ENCODE measurements around the gene TNFRSF8. TPM values are rescaled to one million over a fixed set of nuclear protein-coding genes. Genes with fewer than 3 reads are reported as not detected.

TNFRSF8 gene
- total and polyA plus RNA-seq, 5 experiments from 2014 or later = not detected

GRCh38 chr1:12179111-12179519, 116.0 kb downstream of the TNFRSF8 start:
- Mint-ChIP-seq H3K4me3 (peak overlapping the region; percentile 77 to 95 (median 84)), H3K4me1 (peaks cover 45 to 92% (median 75%) of the 10 kb centered on the region in 4 donors), H3K27ac (peak overlapping the region; percentile 95 to 100 (median 98)), H3K9me3 (no peaks in the 10 kb centered on the region), H3K36me3 (no peaks in the 10 kb centered on the region), H3K27me3 (no peaks in the 10 kb centered on the region)
- ATAC-seq (peak; percentile 66 to 69), DNase-seq (peak; percentile 67 to 94 (median 86))
- POLR2A ChIA-PET = interaction anchor here (0.6 to 9.7 kb wide), 13 partner anchors 9 to 435 kb away, joined by 3 to 119 read pairs (median 4); no protein-coding TSS in a partner anchor

GRCh38 chr1:12179676-12180075, 116.6 kb downstream of the TNFRSF8 start:
- Mint-ChIP-seq H3K27ac (peak overlapping the region; percentile 43 to 100 (median 98)), H3K4me3 (peak overlapping the region; percentile 77 to 95 (median 84)), H3K36me3 (no peaks in the 10 kb centered on the region), H3K27me3 (no peaks in the 10 kb centered on the region), H3K4me1 (peaks cover 45 to 90% (median 71%) of the 10 kb centered on the region in 4 donors), H3K9me3 (no peaks in the 10 kb centered on the region)
- POLR2A ChIA-PET = interaction anchor here (0.6 to 9.7 kb wide), 6 partner anchors 13 to 55 kb away, joined by 3 to 119 read pairs (median 10); no protein-coding TSS in a partner anchor
- DNase-seq (no peak), ATAC-seq (no peak)

- POLR2A ChIA-PET = interaction anchor here (3.2 to 9.7 kb wide), 3 partner anchors 19 to 56 kb away, joined by 16 to 119 read pairs (median 43); no protein-coding TSS in a partner anchor
- ATAC-seq (no peak), DNase-seq (no peak)
- H3K4me1 Mint-ChIP-seq = peaks cover 43 to 87% (median 74%) of the 10 kb centered on the region in 4 donors
- no peaks in the 10 kb centered on the region for H3K36me3 Mint-ChIP-seq
- H3K9me3 Mint-ChIP-seq = no peaks in the 10 kb centered on the region
- peak overlapping the region in 9 of 10 donors; percentile 29 to 100 (median 92) for H3K27ac Mint-ChIP-seq
- peak overlapping the region in 4 of 10 donors; percentile 10 to 82 (median 42) for H3K4me3 Mint-ChIP-seq
- H3K27me3 Mint-ChIP-seq = no peaks in the 10 kb centered on the region
Measured at GRCh38 chr1:12180315-12180714, 117.2 kb downstream of the TNFRSF8 start.

- POLR2A ChIA-PET = interaction anchor here (1.4 to 9.7 kb wide), 2 partner anchors 14 to 31 kb away, joined by 4 to 119 read pairs; partner anchors contain the start of gene TNFRSF1B
- DNase-seq = no peak
- peaks cover 40 to 87% (median 71%) of the 10 kb centered on the region in 4 donors for H3K4me1 Mint-ChIP-seq
- peak overlapping the region in 8 of 10 donors; percentile 29 to 100 (median 95) for H3K27ac Mint-ChIP-seq
- H3K4me3 Mint-ChIP-seq = no peak overlapping the region
- no peak for ATAC-seq
- H3K9me3 Mint-ChIP-seq = no peaks in the 10 kb centered on the region
- no peaks in the 10 kb centered on the region for H3K36me3 Mint-ChIP-seq
- no peaks in the 10 kb centered on the region for H3K27me3 Mint-ChIP-seq
Measured at GRCh38 chr1:12180903-12181302, 117.8 kb downstream of the TNFRSF8 start.

GRCh38 chr1:12181568-12181967, 118.5 kb downstream of the TNFRSF8 start:
- no peak overlapping the region for H3K4me3 Mint-ChIP-seq
- H3K4me1 Mint-ChIP-seq = peaks cover 36 to 86% (median 68%) of the 10 kb centered on the region in 4 donors
- H3K36me3 Mint-ChIP-seq = no peaks in the 10 kb centered on the region
- no peak for DNase-seq
- no peaks in the 10 kb centered on the region for H3K9me3 Mint-ChIP-seq
- no peak for ATAC-seq
- no peaks in the 10 kb centered on the region for H3K27me3 Mint-ChIP-seq
- POLR2A ChIA-PET = interaction anchor here (1.4 kb wide), 1 partner anchor 15 kb away, joined by 4 read pairs; the partner anchor contains the start of gene TNFRSF1B
- H3K27ac Mint-ChIP-seq = peak overlapping the region in 7 of 10 donors; percentile 48 to 100 (median 98)

- H3K4me1 Mint-ChIP-seq = peaks cover 36 to 84% (median 62%) of the 10 kb centered on the region in 4 donors
- H3K27ac Mint-ChIP-seq = peak overlapping the region in 9 of 10 donors; percentile 2 to 100 (median 55)
- DNase-seq (no peak), ATAC-seq (no peak)
- no peaks in the 10 kb centered on the region for H3K36me3 Mint-ChIP-seq
- no peak overlapping the region for H3K4me3 Mint-ChIP-seq
- POLR2A ChIA-PET = interaction anchor here (0.5 to 1.4 kb wide), 4 partner anchors 10 to 49 kb away, joined by 3 to 4 read pairs (median 4); partner anchors contain the start of gene TNFRSF1B
- no peaks in the 10 kb centered on the region for H3K27me3 Mint-ChIP-seq
- H3K9me3 Mint-ChIP-seq = no peaks in the 10 kb centered on the region
Measured at GRCh38 chr1:12182410-12182984, 119.4 kb downstream of the TNFRSF8 start.

- no peak for ATAC-seq
- Mint-ChIP-seq H3K27ac (peak overlapping the region in 8 of 10 donors; percentile 2 to 100 (median 58)), H3K4me1 (peaks cover 33 to 82% (median 57%) of the 10 kb centered on the region in 4 donors), H3K27me3 (no peaks in the 10 kb centered on the region), H3K4me3 (no peak overlapping the region), H3K9me3 (no peaks in the 10 kb centered on the region), H3K36me3 (no peaks in the 10 kb centered on the region)
- no peak for DNase-seq
- POLR2A ChIA-PET = interaction anchor here (0.7 to 1.3 kb wide), 4 partner anchors 9 to 50 kb away, joined by 3 to 4 read pairs (median 3); no protein-coding TSS in a partner anchor
Measured at GRCh38 chr1:12183095-12183794, 120.1 kb downstream of the TNFRSF8 start.

GRCh38 chr1:12184008-12184681, 121.0 kb downstream of the TNFRSF8 start:
- H3K9me3 Mint-ChIP-seq = no peaks in the 10 kb centered on the region
- DNase-seq (no peak), ATAC-seq (no peak)
- POLR2A ChIA-PET = interaction anchor here (0.7 to 1.3 kb wide), 4 partner anchors 10 to 59 kb away, joined by 3 to 4 read pairs (median 3); no protein-coding TSS in a partner anchor
- H3K4me1 Mint-ChIP-seq = peaks cover 24 to 75% (median 52%) of the 10 kb centered on the region in 4 donors
- H3K36me3 Mint-ChIP-seq = peaks cover 0 to under 1% (median 0%) of the 10 kb centered on the region in 3 donors
- no peaks in the 10 kb centered on the region for H3K27me3 Mint-ChIP-seq
- peak overlapping the region in 1 of 10 donors; percentile 2 for H3K4me3 Mint-ChIP-seq
- peak overlapping the region in 7 of 10 donors; percentile 2 to 69 (median 62) for H3K27ac Mint-ChIP-seq

- no peak for ATAC-seq
- H3K36me3 Mint-ChIP-seq = peaks cover 0 to 7% (median 0%) of the 10 kb centered on the region in 3 donors
- DNase-seq = no peak
- POLR2A ChIA-PET = interaction anchor here (0.8 to 1.3 kb wide), 3 partner anchors 12 to 34 kb away, joined by 3 to 4 read pairs (median 3); no protein-coding TSS in a partner anchor
- no peaks in the 10 kb centered on the region for H3K9me3 Mint-ChIP-seq
- no peaks in the 10 kb centered on the region for H3K27me3 Mint-ChIP-seq
- H3K27ac Mint-ChIP-seq = peak overlapping the region in 5 of 10 donors; percentile 22 to 85 (median 35)
- H3K4me1 Mint-ChIP-seq = peaks cover 26 to 74% (median 52%) of the 10 kb centered on the region in 4 donors
- H3K4me3 Mint-ChIP-seq = peak overlapping the region in 1 of 10 donors; percentile 15
Measured at GRCh38 chr1:12185036-12185917, 122.2 kb downstream of the TNFRSF8 start.

- POLR2A ChIA-PET = interaction anchor here (0.6 to 1.3 kb wide), 4 partner anchors 13 to 210 kb away, joined by 3 read pairs; no protein-coding TSS in a partner anchor
- no peaks in the 10 kb centered on the region for H3K27me3 Mint-ChIP-seq
- ATAC-seq (no peak), DNase-seq (no peak)
- H3K4me1 Mint-ChIP-seq = peaks cover 26 to 66% (median 50%) of the 10 kb centered on the region in 4 donors
- H3K4me3 Mint-ChIP-seq = no peak overlapping the region
- H3K9me3 Mint-ChIP-seq = no peaks in the 10 kb centered on the region
- H3K36me3 Mint-ChIP-seq = peaks cover 0 to 14% (median 0%) of the 10 kb centered on the region in 3 donors
- H3K27ac Mint-ChIP-seq = peak overlapping the region in 5 of 10 donors; percentile 34 to 85 (median 60)
Measured at GRCh38 chr1:12185918-12186678, 123.0 kb downstream of the TNFRSF8 start.

- POLR2A ChIA-PET = interaction anchor here (1.1 to 1.3 kb wide), 2 partner anchors 23 to 53 kb away, joined by 3 read pairs; no protein-coding TSS in a partner anchor
- peaks cover 0 to 18% (median 0%) of the 10 kb centered on the region in 3 donors for H3K36me3 Mint-ChIP-seq
- H3K9me3 Mint-ChIP-seq = no peaks in the 10 kb centered on the region
- DNase-seq (no peak), ATAC-seq (no peak)
- no peak overlapping the region for H3K4me3 Mint-ChIP-seq
- no peaks in the 10 kb centered on the region for H3K27me3 Mint-ChIP-seq
- H3K27ac Mint-ChIP-seq = peak overlapping the region in 3 of 10 donors; percentile 34 to 60 (median 35)
- H3K4me1 Mint-ChIP-seq = peaks cover 25 to 62% (median 47%) of the 10 kb centered on the region in 4 donors
Measured at GRCh38 chr1:12186679-12186985, 123.5 kb downstream of the TNFRSF8 start.

Measured in naive thymus-derived CD8-positive, alpha-beta T cell (primary cell).